Neutrophil (primary cell): Measurements from ENCODE around the gene GMEB2.

Experiments used
- H3K27ac ChIP-seq: fragments of 200-600 bp; sonication (generic); 2 replicates; pipeline ENCODE4 v1.5.1; 2016; ENCODE audit warnings: mild to moderate bottlenecking, moderate library complexity
- H3K27me3 ChIP-seq: fragments of 200-600 bp; sonication (generic); 2 replicates; pipeline ENCODE4 v1.6.0; 2016; ENCODE audit warnings: mild to moderate bottlenecking
- H3K36me3 ChIP-seq: fragments of 200-600 bp; sonication (generic); 2 replicates; pipeline ENCODE4 v1.5.1; 2017
- H3K4me1 ChIP-seq, 2 experiments: fragments of 200-600 bp in 1 of 2; sonication (generic) in 1 of 2; 1 replicate in 1 of 2; 2 replicates in 1 of 2; pipeline versions ENCODE4 v1.5.1 to v1.6.1; 2013 to 2016; ENCODE audit warnings: low read depth in 1 of 2, low read length in 1 of 2, mild to moderate bottlenecking in 1 of 2, moderate library complexity in 1 of 2; ENCODE audit not compliant: control insufficient read depth in 1 of 2, insufficient read depth in 1 of 2
- H3K4me3 ChIP-seq, 2 experiments: fragments of 200-600 bp in 1 of 2; sonication (generic) in 1 of 2; 1 replicate in 1 of 2; 2 replicates in 1 of 2; pipeline ENCODE4 v1.5.1; 2013 to 2016; ENCODE audit warnings: low read depth in 1 of 2, low read length in 1 of 2, mild to moderate bottlenecking in 1 of 2, moderate library complexity in 1 of 2
- H3K9me3 ChIP-seq: fragments of 200-600 bp; sonication (generic); 2 replicates; pipeline ENCODE4 v1.5.1; 2016
- TF ChIP-seq, protein P1 (sequence below): fragments of 200-600 bp; sonication (generic); IDR thresholded peaks from 2 replicates; pipeline ENCODE4 v1.5.1; 2016; ENCODE audit warnings: antibody characterized with exemption

GMEB2 gene

DNA sequence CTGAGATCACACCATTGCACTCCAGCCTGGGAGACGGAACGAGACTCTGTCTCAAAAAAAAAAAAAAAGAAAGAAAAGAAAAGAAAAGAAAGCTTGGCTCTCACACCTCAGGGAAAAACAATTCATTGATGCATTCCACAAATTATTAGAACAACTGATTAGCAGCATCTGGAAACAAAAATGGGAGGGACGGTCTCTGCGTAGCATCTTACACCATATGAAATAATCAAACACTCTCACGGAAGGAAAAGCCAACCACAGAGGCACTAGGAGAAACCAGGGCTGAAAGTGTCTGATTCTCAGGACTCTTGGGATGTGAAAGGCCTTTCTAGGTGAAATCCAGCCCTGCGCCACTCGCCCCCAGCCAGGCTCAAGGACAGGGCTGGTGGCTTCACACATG is 50.6 kb downstream of the GMEB2 start:
- Histone ChIP-seq H3K4me1 (peaks cover 22 to 59% of the 10 kb centered on the region in 2 experiments), H3K9me3 (no peaks in the 10 kb centered on the region), H3K27me3 (peaks cover 48% of the 10 kb centered on the region), H3K4me3 (no peak overlapping the region), H3K27ac (no peak overlapping the region), H3K36me3 (peaks cover 14% of the 10 kb centered on the region)
- TF ChIP-seq, protein P1, sequence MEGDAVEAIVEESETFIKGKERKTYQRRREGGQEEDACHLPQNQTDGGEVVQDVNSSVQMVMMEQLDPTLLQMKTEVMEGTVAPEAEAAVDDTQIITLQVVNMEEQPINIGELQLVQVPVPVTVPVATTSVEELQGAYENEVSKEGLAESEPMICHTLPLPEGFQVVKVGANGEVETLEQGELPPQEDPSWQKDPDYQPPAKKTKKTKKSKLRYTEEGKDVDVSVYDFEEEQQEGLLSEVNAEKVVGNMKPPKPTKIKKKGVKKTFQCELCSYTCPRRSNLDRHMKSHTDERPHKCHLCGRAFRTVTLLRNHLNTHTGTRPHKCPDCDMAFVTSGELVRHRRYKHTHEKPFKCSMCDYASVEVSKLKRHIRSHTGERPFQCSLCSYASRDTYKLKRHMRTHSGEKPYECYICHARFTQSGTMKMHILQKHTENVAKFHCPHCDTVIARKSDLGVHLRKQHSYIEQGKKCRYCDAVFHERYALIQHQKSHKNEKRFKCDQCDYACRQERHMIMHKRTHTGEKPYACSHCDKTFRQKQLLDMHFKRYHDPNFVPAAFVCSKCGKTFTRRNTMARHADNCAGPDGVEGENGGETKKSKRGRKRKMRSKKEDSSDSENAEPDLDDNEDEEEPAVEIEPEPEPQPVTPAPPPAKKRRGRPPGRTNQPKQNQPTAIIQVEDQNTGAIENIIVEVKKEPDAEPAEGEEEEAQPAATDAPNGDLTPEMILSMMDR = no peak

DNA sequence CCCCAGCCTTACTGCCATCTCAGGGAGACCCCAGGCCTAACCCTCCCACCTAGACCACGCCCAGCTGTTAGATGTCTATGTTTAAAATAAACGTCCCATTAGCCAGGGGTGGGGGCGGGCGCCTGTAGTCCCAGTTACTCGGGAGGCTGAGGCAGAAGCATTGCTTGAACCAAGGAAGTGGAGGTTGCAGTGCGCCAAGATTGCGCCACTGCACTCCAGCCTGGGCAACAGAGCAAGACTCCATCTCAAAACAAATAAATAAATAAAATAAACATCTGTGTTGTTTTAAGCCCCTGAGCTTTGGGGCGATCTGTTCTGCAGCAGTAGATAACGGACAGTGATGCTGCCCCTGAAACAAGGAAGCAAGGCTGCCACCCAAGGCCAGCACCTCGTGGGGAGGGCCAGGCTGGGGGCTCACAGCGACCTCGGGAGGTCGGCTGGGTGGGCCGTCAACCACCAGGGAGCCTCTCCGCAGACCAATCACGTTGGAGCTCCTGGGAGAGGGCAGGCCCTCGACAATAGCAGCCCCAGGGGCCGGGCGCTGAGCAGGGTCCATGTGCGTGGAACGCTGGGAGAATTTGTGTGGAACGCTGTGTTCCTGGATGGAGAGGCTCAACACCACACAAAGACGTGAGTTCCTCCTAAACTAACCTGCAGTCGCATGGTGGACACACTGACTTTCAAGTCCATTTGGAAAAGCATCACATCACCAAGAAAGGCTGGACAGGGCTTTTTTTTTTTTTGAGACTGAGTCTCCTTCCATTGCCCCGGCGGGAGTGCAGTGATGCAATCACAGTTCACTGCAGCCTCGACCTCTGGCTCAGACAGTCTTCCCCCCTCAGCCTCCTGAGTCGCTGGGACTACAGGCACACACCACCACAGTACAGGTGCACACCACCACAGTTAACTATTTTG is 51.8 kb downstream of the GMEB2 start:
- Histone ChIP-seq H3K36me3 (peaks cover 22% of the 10 kb centered on the region), H3K4me1 (peaks cover 25 to 59% of the 10 kb centered on the region in 2 experiments), H3K9me3 (no peaks in the 10 kb centered on the region), H3K4me3 (peak overlapping the region; percentile 74 to 82), H3K27me3 (peaks cover 42% of the 10 kb centered on the region), H3K27ac (peak overlapping the region; percentile 90)
- TF ChIP-seq, protein P1 = no peak

DNA sequence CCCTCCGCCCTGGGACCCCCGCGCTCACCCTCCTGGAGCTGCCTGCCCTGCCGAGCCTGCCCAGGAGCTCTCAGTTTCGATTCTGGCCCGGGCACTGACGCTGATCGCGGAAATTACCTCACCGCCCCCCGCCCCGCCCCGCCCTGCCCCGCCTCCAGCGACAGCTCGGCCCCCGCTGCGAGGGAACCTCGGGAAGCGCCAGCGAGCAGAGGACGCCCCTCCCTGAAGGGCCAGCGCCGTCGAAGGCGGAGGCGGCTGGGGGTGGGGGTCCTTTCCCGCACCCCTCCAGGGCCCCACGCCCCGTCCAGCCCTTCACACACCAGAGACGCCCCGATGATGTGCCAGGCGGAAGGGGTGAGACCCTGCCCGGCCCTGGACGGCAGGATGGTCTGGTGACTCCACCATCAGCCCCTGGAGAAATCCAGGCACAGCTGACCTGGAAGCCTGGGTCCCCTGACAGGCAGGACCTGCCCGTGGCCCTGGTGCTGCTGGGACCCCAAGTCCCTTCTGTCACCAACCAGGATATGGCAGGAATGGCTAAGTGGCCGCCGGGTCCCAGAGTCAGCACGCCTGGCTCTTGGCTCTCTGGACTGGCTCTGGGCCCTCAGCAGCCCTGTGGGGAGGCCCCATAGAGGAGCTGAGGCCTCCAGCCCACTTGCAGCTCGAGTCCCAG is 52.6 kb downstream of the GMEB2 start, which contains the start of gene HELZ2:
TSS of gene HELZ2 (minus strand) at position 84 of the 673 bp plus-strand sequence. CDS start 1,854 bp downstream, outside the sequence.
- Histone ChIP-seq H3K27me3 (peaks cover 35% of the 10 kb centered on the region), H3K4me3 (peak within 1 kb of the TSS; percentile 82 to 94), H3K4me1 (peaks cover 33 to 67% of the 10 kb centered on the region in 2 experiments), H3K9me3 (no peaks in the 10 kb centered on the region), H3K36me3 (peaks cover 29% of the 10 kb centered on the region), H3K27ac (peak within 1 kb of the TSS; percentile 90)
- TF ChIP-seq, protein P1 = peak; percentile 12

DNA sequence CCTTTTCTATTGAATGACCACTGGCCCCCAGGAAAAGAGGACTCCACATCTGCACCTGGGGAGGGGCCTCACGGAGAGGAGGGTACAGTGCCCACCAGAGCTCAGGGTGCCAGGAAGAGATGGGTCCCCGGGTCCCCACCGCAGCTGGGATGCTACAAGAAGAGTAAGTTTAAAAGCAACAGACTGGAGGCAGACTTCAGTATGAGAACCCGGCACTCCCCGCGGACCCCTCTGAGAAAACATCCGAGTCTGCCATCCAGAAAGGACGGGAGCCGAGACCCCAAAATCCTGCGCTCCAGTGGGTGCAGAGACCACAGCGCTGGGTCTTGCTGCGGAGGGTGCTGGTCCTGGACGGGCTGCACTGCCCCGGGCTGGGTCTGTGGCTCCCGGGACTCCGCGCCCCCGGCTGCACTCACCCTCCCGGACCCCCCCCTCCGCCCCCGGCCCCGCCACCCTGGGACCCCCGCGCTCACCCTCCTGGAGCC is 53.2 kb downstream of the GMEB2 start:
- Histone ChIP-seq H3K4me1 (peaks cover 39 to 67% of the 10 kb centered on the region in 2 experiments), H3K27ac (peak overlapping the region; percentile 90), H3K36me3 (peaks cover 35% of the 10 kb centered on the region), H3K9me3 (no peaks in the 10 kb centered on the region), H3K27me3 (peaks cover 28% of the 10 kb centered on the region), H3K4me3 (peak overlapping the region; percentile 82 to 94)
- TF ChIP-seq, protein P1 = no peak

DNA sequence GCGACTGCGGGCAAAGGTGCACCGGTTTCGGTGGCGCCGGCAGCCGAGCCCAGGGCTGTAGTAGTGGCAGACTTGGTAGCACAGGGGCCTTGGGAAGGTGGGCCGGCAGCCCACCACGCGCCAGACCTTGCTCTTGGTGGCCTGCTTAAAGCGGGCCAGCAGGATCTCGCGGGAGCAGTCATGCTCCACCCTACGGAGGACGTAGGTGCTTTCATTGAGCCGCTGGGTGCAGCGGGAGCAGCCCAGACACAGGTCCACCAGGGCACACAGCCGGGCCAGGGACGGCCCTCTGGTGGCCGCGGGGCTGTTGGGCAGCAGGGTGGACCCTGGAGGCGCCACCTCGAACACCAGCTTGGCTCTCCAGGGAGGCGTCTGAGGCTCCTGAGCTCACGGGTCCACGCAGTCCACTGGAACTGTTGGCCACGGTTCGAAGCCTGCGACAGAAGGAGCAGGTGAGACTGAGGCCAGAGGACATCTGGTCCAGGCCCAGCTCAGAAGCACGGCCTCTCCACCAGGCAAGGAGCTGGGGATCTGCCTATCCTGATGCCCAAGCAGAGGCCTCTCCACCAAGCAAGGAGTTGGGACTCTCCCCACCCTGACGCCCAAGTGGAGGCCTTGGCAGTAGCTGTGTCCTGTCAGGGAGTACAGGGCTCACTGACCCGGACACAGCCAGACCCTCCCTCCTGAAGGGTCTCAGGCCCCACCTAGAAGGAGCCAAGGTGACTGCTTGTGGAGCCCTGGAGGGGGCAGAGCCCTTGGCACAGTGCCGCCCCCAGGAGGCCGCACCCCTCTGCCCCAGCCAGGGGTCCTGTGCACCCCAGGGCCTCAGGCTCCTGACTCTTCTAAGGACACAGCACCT is 53.9 kb downstream of the GMEB2 start:
- peaks cover 23% of the 10 kb centered on the region for H3K27me3 ChIP-seq

More for the DNA sequence above, 53.9 kb downstream of the GMEB2 start:
- Histone ChIP-seq H3K4me1 (peaks cover 46 to 67% of the 10 kb centered on the region in 2 experiments), H3K36me3 (peaks cover 42% of the 10 kb centered on the region), H3K4me3 (peak overlapping the region; percentile 82 to 94), H3K27ac (peak overlapping the region; percentile 90), H3K9me3 (no peaks in the 10 kb centered on the region)
- TF ChIP-seq, protein P1 = no peak
